HL-60 (cell line): Measurements from ENCODE around the gene LIMA1.

Experiments used
- CTCF ChIP-seq: IDR thresholded peaks from one replicate; pipeline ENCODE4 v1.5.1; 2011; ENCODE audit warnings: low read length, control low read depth, inconsistent platforms; ENCODE audit not compliant: insufficient read depth
- POLR2AphosphoS5 ChIP-seq: IDR thresholded peaks from 2 replicates; pipeline ENCODE4 v1.6.1; 2012; ENCODE audit warnings: low read depth
- SPI1 ChIP-seq: IDR thresholded peaks from 2 replicates; pipeline ENCODE4 v1.6.1; 2012; ENCODE audit warnings: low read depth, mild to moderate bottlenecking, borderline replicate concordance

GRCh38 chr12:50174971-50175715, 108.2 kb downstream of the LIMA1 start:
- TF ChIP-seq CTCF = no peak
- TF ChIP-seq SPI1 = no peak
- no peak for TF ChIP-seq POLR2AphosphoS5
